HepG2 (cell line): ENCODE measurements around the gene ABCB6. TPM values are rescaled to one million over a fixed set of nuclear protein-coding genes. Genes with fewer than 3 reads are reported as not detected.

Experiments
- CHD2 ChIP-seq: IDR thresholded peaks from 2 replicates; pipeline ENCODE4 v1.6.1; 2011; ENCODE audit warnings: low read depth, low read length, improper control_type of control experiment
- CREM ChIP-seq, 2 experiments: sonication (generic) in 1 of 2; formaldehyde crosslinking in 1 of 2; IDR thresholded peaks; 2 replicates each; pipeline versions ENCODE4 v1.4.0 to v1.6.1; 2016 to 2020; ENCODE audit warnings: antibody characterized with exemption in 1 of 2, mild to moderate bottlenecking in 1 of 2, missing genetic modification reagents in 1 of 2
- FOXK1 ChIP-seq: sonication (generic); formaldehyde crosslinking; IDR thresholded peaks from 2 replicates; pipeline ENCODE4 v1.4.0; 2020; ENCODE audit warnings: low read depth, missing genetic modification reagents, borderline replicate concordance
- NFIB ChIP-seq: sonication (generic); formaldehyde crosslinking; IDR thresholded peaks from 2 replicates; pipeline ENCODE4 v1.9.0; 2021; ENCODE audit warnings: missing genetic modification reagents, mild to moderate bottlenecking, borderline replicate concordance
- PBX2 ChIP-seq: IDR thresholded peaks from 2 replicates; pipeline ENCODE4 v1.6.1; 2016; ENCODE audit warnings: control low read depth
- POGZ ChIP-seq: sonication (generic); formaldehyde crosslinking; IDR thresholded peaks from 2 replicates; pipeline ENCODE4 v1.4.0; 2020; ENCODE audit warnings: mild to moderate bottlenecking, missing genetic modification reagents
- PRDM15 ChIP-seq: sonication (generic); formaldehyde crosslinking; IDR thresholded peaks from 2 replicates; pipeline ENCODE4 v1.4.0; 2020; ENCODE audit warnings: missing genetic modification reagents
- RARA ChIP-seq: IDR thresholded peaks from 2 replicates; pipeline ENCODE4 v1.6.1; 2016; ENCODE audit warnings: missing genetic modification reagents, missing compliant biosample characterization
- SETDB1 ChIP-seq: sonication (generic); formaldehyde crosslinking; IDR thresholded peaks from 2 replicates; pipeline ENCODE4 v1.5.1; 2020; ENCODE audit warnings: missing genetic modification reagents, mild to moderate bottlenecking, borderline replicate concordance
- SKIL ChIP-seq: sonication (generic); formaldehyde crosslinking; IDR thresholded peaks from 2 replicates; pipeline ENCODE4 v1.8.0; 2022; ENCODE audit warnings: missing genetic modification reagents, mild to moderate bottlenecking, moderate library complexity, borderline replicate concordance
- THAP11 ChIP-seq: IDR thresholded peaks from 2 replicates; pipeline ENCODE4 v1.6.1; 2016; ENCODE audit warnings: missing biosample characterization, missing genetic modification reagents
- ZBTB25 ChIP-seq: IDR thresholded peaks from 2 replicates; pipeline ENCODE4 v1.6.1; 2018; ENCODE audit warnings: missing genetic modification reagents
- ZFP36 ChIP-seq: fragments of 150-350 bp; IDR thresholded peaks from 2 replicates; pipeline ENCODE4 v1.6.1; 2018; ENCODE audit warnings: borderline replicate concordance, low read length, low read depth; ENCODE audit not compliant: partially characterized antibody
- ZFP90 ChIP-seq: sonication (generic); formaldehyde crosslinking; IDR thresholded peaks from 2 replicates; pipeline ENCODE4 v1.8.0; 2022; ENCODE audit warnings: missing genetic modification reagents, mild to moderate bottlenecking, inconsistent platforms, borderline replicate concordance
- ZNF496 ChIP-seq: sonication (generic); formaldehyde crosslinking; IDR thresholded peaks from 2 replicates; pipeline ENCODE4 v1.8.1; 2023; ENCODE audit warnings: mild to moderate bottlenecking, moderate library complexity, missing genetic modification reagents; ENCODE audit not compliant: insufficient replicate concordance
- ZNF530 ChIP-seq: sonication (generic); formaldehyde crosslinking; IDR thresholded peaks from 2 replicates; pipeline ENCODE4 v1.5.0; 2020; ENCODE audit warnings: low read depth, mild to moderate bottlenecking, missing genetic modification reagents
- ZNF605 ChIP-seq: sonication (generic); formaldehyde crosslinking; IDR thresholded peaks from 2 replicates; pipeline ENCODE4 v1.8.0; 2022; ENCODE audit warnings: mild to moderate bottlenecking, missing genetic modification reagents
- ZNF788 ChIP-seq: sonication (generic); formaldehyde crosslinking; IDR thresholded peaks from 2 replicates; pipeline ENCODE4 v1.5.0; 2020; ENCODE audit warnings: mild to moderate bottlenecking, missing genetic modification reagents, borderline replicate concordance
- ZSCAN21 ChIP-seq: sonication (generic); formaldehyde crosslinking; IDR thresholded peaks from 2 replicates; pipeline ENCODE4 v1.8.0; 2022; ENCODE audit warnings: mild to moderate bottlenecking, missing genetic modification reagents, moderate library complexity, borderline replicate concordance
- polyA plus RNA-seq, 8 experiments: library from polyadenylated mRNA; depleted of rRNA in 3 of 8; stranded (reverse) in 7 of 8; unstranded in 1 of 8; fragments of >200 nt; fragmentation: Illumina TruSeq in 4 of 8; extraction: Trizol in 4 of 8; gene quantifications; 2 replicates each; pipeline versions ENCODE4 v1.2.1 to v1.2.3, GENCODE V29; 2011 to 2016; ENCODE audit warnings: low read depth in 4 of 8, missing spikeins in 1 of 8, mixed read lengths in 1 of 8; ENCODE audit not compliant: insufficient read depth in 1 of 8
- total RNA-seq, 5 experiments: library from RNA; depleted of rRNA; stranded (reverse); fragments of >200 nt; fragmentation: Illumina TruSeq; extraction: Trizol; gene quantifications; 2 replicates each; pipeline ENCODE4 v1.2.3, GENCODE V29; 2016; ENCODE audit warnings: low read depth in 1 of 5

ABCB6 gene
- total and polyA plus RNA-seq, 2 of the 13 experiments (the other 11 are each of a cell fraction or from before 2014, with no cell fraction given): 91.1 to 137 TPM

- TF ChIP-seq NFIB: no peak
- no peak for TF ChIP-seq CREM (IDR thresholded peaks at IDR 0.05)
- TF ChIP-seq CREM (CRISPR knock-in tag; IDR thresholded peaks at IDR 0.05): no peak
- no peak for TF ChIP-seq PRDM15 (CRISPR knock-in tag)
- 0 out of 2 replicates have a peak, but pooled peaks have one; percentile 23 for TF ChIP-seq CHD2
- TF ChIP-seq ZNF788 (CRISPR knock-in tag): no peak
- 0 out of 2 replicates have a peak, but pooled peaks have one; percentile 10 for TF ChIP-seq POGZ (CRISPR knock-in tag)
- TF ChIP-seq ZBTB25 (CRISPR knock-in tag): no peak
- TF ChIP-seq ZNF496 (CRISPR knock-in tag): no peak
- TF ChIP-seq ZNF530 (CRISPR knock-in tag): no peak
- TF ChIP-seq ZFP36: no peak
- no peak for TF ChIP-seq THAP11 (CRISPR knock-in tag)
- no peak for TF ChIP-seq ZSCAN21 (CRISPR knock-in tag)
- TF ChIP-seq ZNF605 (CRISPR knock-in tag): peak; percentile 90
- TF ChIP-seq RARA: no peak
- 0 out of 2 replicates have a peak, but pooled peaks have one; percentile 22 for TF ChIP-seq FOXK1
- TF ChIP-seq PBX2 (CRISPR knock-in tag): no peak
- peak; percentile 88; the same call in 1 of the 2 replicates for TF ChIP-seq ZFP90 (CRISPR knock-in tag)
- TF ChIP-seq SETDB1 (CRISPR knock-in tag): no peak
- no peak for TF ChIP-seq SKIL (CRISPR knock-in tag)
Measured at GRCh38 chr2:219253753-219254589, 35.2 kb upstream of the ABCB6 start, which contains the start of gene TUBA4A (continued).
